Measurements from ENCODE around the gene SCD5.

Gene SCD5

GRCh38 chr4:82678051-82678450 lies 120.5 kb downstream of the SCD5 start:
- peak; percentile 53 for DNase-seq (ENCODE audit: low read depth)
- TF ChIP-seq CTCF (IDR thresholded peaks at IDR 0.05; ENCODE audit: insufficient read depth, low read depth, low read length, missing control alignments): no peak
- no peak overlapping the region for H3K4me3 ChIP-seq (ENCODE audit: low read length)

GRCh38 chr4:82677327-82677726 lies 121.3 kb downstream of the SCD5 start:
- TF ChIP-seq CTCF (IDR thresholded peaks at IDR 0.05; ENCODE audit: insufficient read depth, low read depth, low read length, missing control alignments): no peak
- DNase-seq (ENCODE audit: low read depth): peak; percentile 79
- H3K4me3 ChIP-seq (ENCODE audit: low read length): no peak overlapping the region

GRCh38 chr4:82667761-82668480 lies 130.7 kb downstream of the SCD5 start:
- H3K4me3 ChIP-seq (ENCODE audit: low read length): no peak overlapping the region
- DNase-seq (ENCODE audit: low read depth): no peak
- TF ChIP-seq CTCF (IDR thresholded peaks at IDR 0.05; ENCODE audit: insufficient read depth, low read depth, low read length, missing control alignments): no peak

GRCh38 chr4:82666970-82667665 lies 131.5 kb downstream of the SCD5 start:
- H3K4me3 ChIP-seq (ENCODE audit: low read length): no peak overlapping the region
- no peak for DNase-seq (ENCODE audit: low read depth)
- no peak for TF ChIP-seq CTCF (IDR thresholded peaks at IDR 0.05; ENCODE audit: insufficient read depth, low read depth, low read length, missing control alignments)

- DNase-seq (ENCODE audit: low read depth): no peak
- no peak overlapping the region for H3K4me3 ChIP-seq (ENCODE audit: low read length)
- TF ChIP-seq CTCF (IDR thresholded peaks at IDR 0.05; ENCODE audit: insufficient read depth, low read depth, low read length, missing control alignments): no peak
These were observed 137.2 kb downstream of the SCD5 start for GRCh38 chr4:82661181-82661992.

- peak; percentile 30 for DNase-seq (ENCODE audit: low read depth)
- no peak for TF ChIP-seq CTCF (IDR thresholded peaks at IDR 0.05; ENCODE audit: insufficient read depth, low read depth, low read length, missing control alignments)
- H3K4me3 ChIP-seq (ENCODE audit: low read length): no peak overlapping the region
These were observed 146.5 kb downstream of the SCD5 start for GRCh38 chr4:82652062-82652461.

All from epithelial cell of esophagus (primary cell).